ENCODE measurements around the gene MKRN2OS.

- TF ChIP-seq POLR2AphosphoS5 (IDR thresholded peaks at IDR 0.05; ENCODE audit: low read depth, low read length) = no peak
- no peak for TF ChIP-seq POLR2A (IDR thresholded peaks at IDR 0.05; ENCODE audit: low read depth, low read length)
- TF ChIP-seq SPI1 (IDR thresholded peaks at IDR 0.05; ENCODE audit: low read depth, low read length) = no peak
- no peak for TF ChIP-seq TAF1 (IDR thresholded peaks at IDR 0.05; ENCODE audit: low read depth, low read length)
These were observed 33.4 kb upstream of the MKRN2OS start for GRCh38 chr3:12578742-12579141.

Data from GM12891 (cell line).